ENCODE measurements around the gene SAXO1.

The SAXO1 gene, protein sequence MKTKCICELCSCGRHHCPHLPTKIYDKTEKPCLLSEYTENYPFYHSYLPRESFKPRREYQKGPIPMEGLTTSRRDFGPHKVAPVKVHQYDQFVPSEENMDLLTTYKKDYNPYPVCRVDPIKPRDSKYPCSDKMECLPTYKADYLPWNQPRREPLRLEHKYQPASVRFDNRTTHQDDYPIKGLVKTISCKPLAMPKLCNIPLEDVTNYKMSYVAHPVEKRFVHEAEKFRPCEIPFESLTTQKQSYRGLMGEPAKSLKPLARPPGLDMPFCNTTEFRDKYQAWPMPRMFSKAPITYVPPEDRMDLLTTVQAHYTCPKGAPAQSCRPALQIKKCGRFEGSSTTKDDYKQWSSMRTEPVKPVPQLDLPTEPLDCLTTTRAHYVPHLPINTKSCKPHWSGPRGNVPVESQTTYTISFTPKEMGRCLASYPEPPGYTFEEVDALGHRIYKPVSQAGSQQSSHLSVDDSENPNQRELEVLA

DNA sequence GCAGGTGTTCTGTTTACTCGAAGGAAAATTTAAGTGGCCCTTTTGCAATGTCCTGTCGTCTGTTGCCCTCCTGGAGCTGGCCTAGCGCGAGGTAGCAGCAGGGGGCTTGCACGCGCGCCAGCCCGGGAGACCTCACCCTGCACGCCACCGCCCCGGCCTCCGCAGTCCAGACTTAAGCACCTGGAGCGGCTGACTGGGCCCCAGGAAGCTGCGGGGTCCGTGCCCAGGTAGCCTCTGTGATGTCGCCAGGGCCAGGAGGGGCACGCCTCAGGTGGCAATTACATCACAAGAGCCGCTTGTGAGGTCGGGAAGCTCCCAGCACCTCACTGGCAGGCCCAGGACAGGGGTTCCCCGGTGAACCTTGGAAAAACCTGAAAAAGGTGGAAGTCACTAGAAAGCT, at the start of gene SAXO1:
Gene SAXO1, minus strand, starts transcription at position 195 of the 400 bp plus-strand sequence. CDS start 301 bp downstream, outside the sequence.
- Histone ChIP-seq H3K36me3 (ENCODE audit: insufficient read depth, low read length) (no peaks in the 10 kb centered on the region), H3K4me1 (ENCODE audit: control insufficient read depth, insufficient read depth, low read length, unreplicated experiment) (no peaks in the 10 kb centered on the region), H3K27ac (ENCODE audit: low read depth, low read length) (no peak within 1 kb of the TSS), H3K79me2 (ENCODE audit: control insufficient read depth, insufficient read depth, low read length, unreplicated experiment) (no peaks in the 10 kb centered on the region), H2AFZ (ENCODE audit: low read length, unreplicated experiment) (no peak within 1 kb of the TSS), H3K27me3 (ENCODE audit: insufficient read depth, low read length) (no peaks in the 10 kb centered on the region), H3K4me3 (ENCODE audit: low read depth, low read length) (no peak within 1 kb of the TSS)

DNA sequence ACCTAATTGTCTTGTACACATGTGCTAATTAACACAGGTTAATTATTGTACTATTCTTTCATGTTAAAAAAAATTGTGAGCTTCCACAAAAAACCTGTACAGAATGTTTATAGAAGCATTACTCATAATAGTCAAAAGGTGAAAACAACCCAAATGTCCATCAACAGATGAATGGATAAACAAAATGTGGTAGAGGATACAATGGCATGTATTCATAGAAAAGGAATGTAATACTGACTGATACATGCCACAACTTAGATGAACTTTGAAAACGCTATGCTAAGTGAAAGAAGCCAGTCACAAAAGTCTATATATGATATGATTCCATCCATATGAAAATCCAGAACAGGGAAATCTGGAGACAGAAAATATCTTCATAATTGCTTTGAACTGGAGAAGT, 41.8 kb upstream of the SAXO1 start:
- H3K4me1 ChIP-seq (ENCODE audit: control insufficient read depth, insufficient read depth, low read length, unreplicated experiment) = peaks cover 15% of the 10 kb centered on the region
- no peak overlapping the region for H3K4me3 ChIP-seq (ENCODE audit: low read depth, low read length)
- H3K27me3 ChIP-seq (ENCODE audit: insufficient read depth, low read length) = no peaks in the 10 kb centered on the region
- H3K79me2 ChIP-seq (ENCODE audit: control insufficient read depth, insufficient read depth, low read length, unreplicated experiment) = no peaks in the 10 kb centered on the region
- H3K27ac ChIP-seq (ENCODE audit: low read depth, low read length) = peak overlapping the region; percentile 16; the same call in 1 of the 2 replicates
- H3K36me3 ChIP-seq (ENCODE audit: insufficient read depth, low read length) = peaks cover 37% of the 10 kb centered on the region
- no peak overlapping the region for H2AFZ ChIP-seq (ENCODE audit: low read length, unreplicated experiment)

DNA sequence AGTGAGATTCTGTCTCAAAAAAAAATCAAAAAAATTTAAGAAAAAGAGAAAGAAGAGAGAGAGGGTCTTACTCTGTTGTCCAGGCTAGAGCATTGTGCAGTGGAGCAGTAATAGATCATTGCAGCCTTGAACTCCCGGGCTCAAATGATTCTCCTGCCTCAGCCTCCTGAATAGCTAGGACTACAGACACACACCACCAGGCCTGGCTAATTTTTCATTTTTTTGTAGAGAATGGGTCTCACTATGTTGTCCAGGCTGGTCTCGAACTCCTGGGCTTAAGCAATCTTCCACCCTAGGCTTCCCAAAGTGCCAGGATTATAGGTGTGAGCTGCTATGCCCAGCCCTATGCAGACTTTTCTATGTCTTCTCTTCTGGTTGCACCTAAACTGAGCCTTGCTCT, 41.2 kb upstream of the SAXO1 start:
- no peak overlapping the region for H3K27ac ChIP-seq (ENCODE audit: low read depth, low read length)
- H3K4me3 ChIP-seq (ENCODE audit: low read depth, low read length) = no peak overlapping the region
- no peaks in the 10 kb centered on the region for H3K27me3 ChIP-seq (ENCODE audit: insufficient read depth, low read length)
- no peak overlapping the region for H2AFZ ChIP-seq (ENCODE audit: low read length, unreplicated experiment)
- H3K4me1 ChIP-seq (ENCODE audit: control insufficient read depth, insufficient read depth, low read length, unreplicated experiment) = peaks cover 15% of the 10 kb centered on the region
- H3K36me3 ChIP-seq (ENCODE audit: insufficient read depth, low read length) = peaks cover 40% of the 10 kb centered on the region
- no peaks in the 10 kb centered on the region for H3K79me2 ChIP-seq (ENCODE audit: control insufficient read depth, insufficient read depth, low read length, unreplicated experiment)

DNA sequence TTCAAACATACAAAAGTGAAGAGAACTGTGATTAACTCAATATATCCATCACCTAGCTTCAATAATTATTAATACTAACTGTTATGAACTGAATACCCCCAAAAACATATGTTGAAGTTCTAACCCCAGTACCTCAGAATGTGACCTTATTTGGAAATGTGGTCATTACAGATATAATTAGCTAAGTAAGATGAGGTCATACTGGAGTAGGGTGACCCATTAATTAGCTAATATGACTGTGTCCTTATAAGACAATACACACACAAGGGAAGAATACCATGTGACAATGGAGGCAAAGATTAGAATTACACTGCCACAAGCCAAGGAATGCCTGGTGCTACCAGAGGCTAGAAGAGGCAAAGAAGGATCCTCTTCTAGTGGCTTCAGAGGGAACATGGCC, 24.0 kb upstream of the SAXO1 start:
- H2AFZ ChIP-seq (ENCODE audit: low read length, unreplicated experiment) = no peak overlapping the region

DNA sequence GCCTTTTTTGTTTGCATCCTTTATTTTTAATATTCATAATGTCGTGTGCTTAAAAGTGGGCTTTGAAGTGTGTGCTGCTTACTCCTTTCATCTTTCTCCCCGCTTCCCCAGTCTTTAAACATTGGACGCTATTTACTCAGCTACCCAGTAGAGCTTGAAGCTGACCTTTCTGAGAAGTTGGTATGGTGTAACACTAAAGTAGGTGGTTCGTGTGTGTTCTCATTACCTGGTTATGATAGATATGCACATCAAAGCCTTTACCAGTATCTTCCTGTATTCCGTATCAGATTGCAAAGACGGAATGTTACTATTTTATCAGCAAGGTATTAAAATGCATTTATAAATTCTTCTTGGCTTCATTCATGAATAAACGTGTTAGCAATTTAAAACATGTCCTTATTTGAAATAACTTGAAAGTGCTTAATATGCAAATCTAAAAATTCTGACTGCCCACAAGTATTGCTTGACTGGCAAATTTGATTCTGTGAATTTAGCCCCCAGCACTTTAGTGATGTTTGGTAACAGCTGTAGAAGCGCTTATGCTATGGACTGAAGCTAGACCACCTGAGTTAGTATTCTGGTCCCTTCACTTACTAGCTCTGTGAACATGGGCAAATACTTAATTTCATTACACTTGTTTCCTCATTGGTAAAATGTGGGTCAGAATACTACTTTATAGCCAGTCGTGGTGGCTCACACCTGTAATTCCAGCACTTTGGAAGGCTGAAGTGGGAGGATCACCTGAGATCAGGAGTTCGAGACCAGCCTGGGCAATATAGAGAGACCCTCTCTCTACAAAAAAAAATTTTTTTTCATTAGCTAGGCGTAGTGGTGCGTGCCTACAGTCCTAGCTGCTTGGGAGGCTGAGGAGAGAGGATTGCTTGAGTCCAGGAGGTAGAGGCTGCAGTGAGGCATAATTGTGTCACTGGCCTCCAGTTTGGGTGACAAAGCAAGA, 17.9 kb upstream of the SAXO1 start:
- H3K79me2 ChIP-seq (ENCODE audit: control insufficient read depth, insufficient read depth, low read length, unreplicated experiment) = peaks cover 28% of the 10 kb centered on the region
- H3K27me3 ChIP-seq (ENCODE audit: insufficient read depth, low read length) = no peaks in the 10 kb centered on the region
- H3K36me3 ChIP-seq (ENCODE audit: insufficient read depth, low read length) = peaks cover 9% of the 10 kb centered on the region
- peak overlapping the region; percentile 92 for H3K4me3 ChIP-seq (ENCODE audit: low read depth, low read length)
- no peak overlapping the region for H2AFZ ChIP-seq (ENCODE audit: low read length, unreplicated experiment)
- peaks cover 21% of the 10 kb centered on the region for H3K4me1 ChIP-seq (ENCODE audit: control insufficient read depth, insufficient read depth, low read length, unreplicated experiment)
- H3K27ac ChIP-seq (ENCODE audit: low read depth, low read length) = no peak overlapping the region

More for the DNA sequence above, 24.0 kb upstream of the SAXO1 start:
- no peak overlapping the region for H3K4me3 ChIP-seq (ENCODE audit: low read depth, low read length)
- peaks cover 38% of the 10 kb centered on the region for H3K36me3 ChIP-seq (ENCODE audit: insufficient read depth, low read length)
- H3K27ac ChIP-seq (ENCODE audit: low read depth, low read length) = no peak overlapping the region
- H3K27me3 ChIP-seq (ENCODE audit: insufficient read depth, low read length) = no peaks in the 10 kb centered on the region
- peaks cover 1% of the 10 kb centered on the region for H3K79me2 ChIP-seq (ENCODE audit: control insufficient read depth, insufficient read depth, low read length, unreplicated experiment)
- no peaks in the 10 kb centered on the region for H3K4me1 ChIP-seq (ENCODE audit: control insufficient read depth, insufficient read depth, low read length, unreplicated experiment)

DNA sequence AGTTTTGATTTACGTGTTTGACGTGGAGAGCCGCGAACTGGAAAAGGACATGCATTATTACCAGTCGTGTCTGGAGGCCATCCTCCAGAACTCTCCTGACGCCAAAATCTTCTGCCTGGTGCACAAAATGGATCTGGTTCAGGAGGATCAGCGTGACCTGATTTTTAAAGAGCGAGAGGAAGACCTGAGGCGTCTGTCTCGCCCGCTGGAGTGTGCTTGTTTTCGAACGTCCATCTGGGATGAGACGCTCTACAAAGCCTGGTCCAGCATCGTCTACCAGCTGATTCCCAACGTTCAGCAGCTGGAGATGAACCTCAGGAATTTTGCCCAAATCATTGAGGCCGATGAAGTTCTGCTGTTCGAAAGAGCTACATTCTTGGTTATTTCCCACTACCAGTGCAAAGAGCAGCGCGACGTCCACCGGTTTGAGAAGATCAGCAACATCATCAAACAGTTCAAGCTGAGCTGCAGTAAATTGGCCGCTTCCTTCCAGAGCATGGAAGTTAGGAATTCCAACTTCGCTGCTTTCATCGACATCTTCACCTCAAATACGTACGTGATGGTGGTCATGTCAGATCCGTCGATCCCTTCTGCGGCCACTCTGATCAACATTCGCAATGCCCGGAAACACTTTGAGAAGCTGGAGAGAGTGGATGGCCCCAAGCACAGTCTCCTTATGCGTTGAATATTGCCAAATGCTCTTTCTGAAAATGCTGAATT, 17.1 kb upstream of the SAXO1 start:
- Histone ChIP-seq H3K4me1 (ENCODE audit: control insufficient read depth, insufficient read depth, low read length, unreplicated experiment) (peaks cover 21% of the 10 kb centered on the region), H3K4me3 (ENCODE audit: low read depth, low read length) (peak overlapping the region; percentile 92), H3K36me3 (ENCODE audit: insufficient read depth, low read length) (peaks cover 6% of the 10 kb centered on the region; the same call in 1 of the 2 replicates), H3K27me3 (ENCODE audit: insufficient read depth, low read length) (no peaks in the 10 kb centered on the region), H3K27ac (ENCODE audit: low read depth, low read length) (peak overlapping the region; percentile 86), H2AFZ (ENCODE audit: low read length, unreplicated experiment) (peak overlapping the region; percentile 87), H3K79me2 (ENCODE audit: control insufficient read depth, insufficient read depth, low read length, unreplicated experiment) (peaks cover 28% of the 10 kb centered on the region)

DNA sequence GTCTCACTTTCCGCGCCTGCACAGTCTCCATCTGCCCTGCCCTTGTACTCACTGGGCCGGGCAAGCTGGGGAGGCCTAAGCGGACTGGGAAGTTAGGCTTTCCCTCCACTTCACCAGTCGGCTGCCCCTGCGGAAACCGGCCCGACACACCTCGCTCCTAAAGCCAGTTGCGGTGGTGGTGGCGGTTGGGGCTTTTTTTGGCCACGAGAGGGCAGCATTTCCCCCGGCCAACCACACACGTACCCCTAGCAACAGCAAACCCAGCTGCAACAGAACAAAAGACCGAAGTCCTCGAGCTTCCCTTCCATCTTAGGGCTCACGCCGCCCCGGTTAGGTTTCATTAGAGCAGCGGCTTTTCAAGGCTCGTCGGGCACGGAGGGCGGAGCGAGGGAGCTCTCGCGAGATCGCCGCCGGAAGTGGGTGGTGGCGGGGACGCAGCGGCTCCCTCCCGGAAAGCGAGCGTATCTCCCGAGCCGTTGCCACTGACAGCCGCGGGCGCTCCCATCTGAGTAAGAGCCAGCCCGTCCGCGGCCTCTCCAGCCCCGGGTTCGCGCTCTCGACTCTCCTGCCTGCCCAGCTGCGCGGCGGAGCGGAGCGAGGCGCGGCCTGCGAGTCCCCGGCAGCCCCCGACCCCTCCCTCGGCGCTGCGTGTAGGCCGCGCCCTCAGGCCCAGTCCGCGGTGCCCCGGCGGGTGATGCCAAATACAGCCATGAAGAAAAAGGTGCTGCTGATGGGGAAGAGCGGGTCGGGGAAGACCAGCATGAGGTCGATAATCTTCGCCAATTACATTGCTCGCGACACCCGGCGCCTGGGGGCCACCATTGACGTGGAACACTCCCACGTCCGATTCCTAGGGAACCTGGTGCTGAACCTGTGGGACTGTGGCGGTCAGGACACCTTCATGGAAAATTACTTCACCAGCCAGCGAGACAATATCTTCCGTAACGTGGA, 16.2 kb upstream of the SAXO1 start, which contains the start of gene RRAGA:
Gene RRAGA, plus strand, starts transcription at position 462 of the 951 bp plus-strand sequence. Its CDS starts 233 bp downstream, at position 695.
- H3K4me3 ChIP-seq (ENCODE audit: low read depth, low read length) = peak within 1 kb of the TSS; percentile 92

DNA sequence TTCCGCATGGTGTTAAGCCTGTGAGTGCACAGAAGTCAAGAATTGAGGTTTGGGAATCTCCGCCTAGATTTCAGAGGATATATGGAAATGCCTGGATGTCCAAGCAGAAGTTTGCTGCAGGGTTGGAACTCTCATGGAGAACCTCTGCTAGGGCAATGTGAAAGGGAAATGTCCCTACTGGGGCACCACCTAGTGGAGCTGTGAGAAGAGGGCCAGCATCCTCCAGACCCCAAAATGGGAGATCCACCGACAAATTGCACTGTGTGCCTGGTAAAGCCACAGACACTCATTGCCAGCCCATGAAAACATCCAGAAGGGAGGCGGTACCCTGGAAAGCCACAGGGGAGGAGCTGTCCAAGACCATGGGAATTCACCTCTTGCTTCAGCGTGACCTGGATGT, 3.6 kb upstream of the SAXO1 start:
- Histone ChIP-seq H3K36me3 (ENCODE audit: insufficient read depth, low read length) (no peaks in the 10 kb centered on the region), H3K4me1 (ENCODE audit: control insufficient read depth, insufficient read depth, low read length, unreplicated experiment) (no peaks in the 10 kb centered on the region), H3K79me2 (ENCODE audit: control insufficient read depth, insufficient read depth, low read length, unreplicated experiment) (no peaks in the 10 kb centered on the region), H3K27me3 (ENCODE audit: insufficient read depth, low read length) (no peaks in the 10 kb centered on the region), H3K4me3 (ENCODE audit: low read depth, low read length) (no peak overlapping the region), H2AFZ (ENCODE audit: low read length, unreplicated experiment) (no peak overlapping the region), H3K27ac (ENCODE audit: low read depth, low read length) (no peak overlapping the region)

More for the DNA sequence above, 16.2 kb upstream of the SAXO1 start, which contains the start of gene RRAGA:
- Histone ChIP-seq H3K36me3 (ENCODE audit: insufficient read depth, low read length) (peaks cover 6% of the 10 kb centered on the region; the same call in 1 of the 2 replicates), H3K27me3 (ENCODE audit: insufficient read depth, low read length) (no peaks in the 10 kb centered on the region), H2AFZ (ENCODE audit: low read length, unreplicated experiment) (peak within 1 kb of the TSS; percentile 87), H3K4me1 (ENCODE audit: control insufficient read depth, insufficient read depth, low read length, unreplicated experiment) (peaks cover 21% of the 10 kb centered on the region), H3K79me2 (ENCODE audit: control insufficient read depth, insufficient read depth, low read length, unreplicated experiment) (peaks cover 28% of the 10 kb centered on the region), H3K27ac (ENCODE audit: low read depth, low read length) (peak within 1 kb of the TSS; percentile 86)

DNA sequence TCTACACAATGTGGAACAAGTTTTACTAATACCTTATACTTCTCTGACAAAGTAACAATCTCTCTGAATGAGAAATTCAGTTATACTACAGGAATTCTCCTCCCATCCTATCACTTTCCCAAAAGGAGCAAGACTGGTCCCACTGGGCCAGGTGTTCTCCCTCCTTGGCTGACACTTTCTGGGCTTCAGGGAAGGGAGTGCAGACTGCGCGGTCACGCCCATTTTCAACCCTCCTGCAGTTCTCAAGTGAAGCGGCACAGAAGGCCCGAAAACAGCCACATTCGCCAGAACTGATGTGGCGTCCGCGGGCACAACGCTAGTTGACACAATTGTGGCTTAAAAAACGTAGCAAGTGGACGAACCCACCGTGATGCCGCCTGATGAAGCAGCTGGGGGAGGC, 603 bp downstream of the SAXO1 start:
- no peaks in the 10 kb centered on the region for H3K36me3 ChIP-seq (ENCODE audit: insufficient read depth, low read length)
- H3K4me1 ChIP-seq (ENCODE audit: control insufficient read depth, insufficient read depth, low read length, unreplicated experiment) = no peaks in the 10 kb centered on the region
- no peaks in the 10 kb centered on the region for H3K79me2 ChIP-seq (ENCODE audit: control insufficient read depth, insufficient read depth, low read length, unreplicated experiment)
- H3K27ac ChIP-seq (ENCODE audit: low read depth, low read length) = no peak overlapping the region
- H2AFZ ChIP-seq (ENCODE audit: low read length, unreplicated experiment) = no peak overlapping the region
- no peaks in the 10 kb centered on the region for H3K27me3 ChIP-seq (ENCODE audit: insufficient read depth, low read length)
- H3K4me3 ChIP-seq (ENCODE audit: low read depth, low read length) = no peak overlapping the region
